HepG2 (cell line): ENCODE data around the gene MBNL3. TPM values are rescaled to one million over a fixed set of nuclear protein-coding genes. Genes with fewer than 3 reads are reported as not detected.
A peak's percentile ranks its signal among the peaks of the same experiment; 100 is the strongest.

Source experiments
- ATF1 ChIP-seq: IDR thresholded peaks from 2 replicates; pipeline ENCODE4 v1.6.1; 2016; ENCODE audit warnings: mild to moderate bottlenecking, control low read depth
- BHLHE40 ChIP-seq: IDR thresholded peaks from 2 replicates; pipeline ENCODE4 v1.6.1; 2011; ENCODE audit warnings: low read length, improper control_type of control experiment
- FLYWCH1 ChIP-seq: sonication (generic); formaldehyde crosslinking; IDR thresholded peaks from 2 replicates; pipeline ENCODE4 v1.8.1; 2023; ENCODE audit warnings: mild to moderate bottlenecking, missing genetic modification reagents
- HMGXB4 ChIP-seq, 2 experiments: sonication (generic) in 1 of 2; formaldehyde crosslinking in 1 of 2; IDR thresholded peaks; 2 replicates each; pipeline versions ENCODE4 v1.4.0 to v1.6.1; 2018 to 2020; ENCODE audit warnings: missing genetic modification reagents in 2 of 2, borderline replicate concordance in 1 of 2, low read depth in 1 of 2, mild to moderate bottlenecking in 1 of 2, missing biosample characterization in 1 of 2
- JUNB ChIP-seq: sonication (generic); formaldehyde crosslinking; IDR thresholded peaks from 2 replicates; pipeline ENCODE4 v1.8.0; 2022; ENCODE audit warnings: missing genetic modification reagents, mild to moderate bottlenecking, borderline replicate concordance
- LBX2 ChIP-seq: sonication (generic); formaldehyde crosslinking; IDR thresholded peaks from 2 replicates; pipeline ENCODE4 v1.5.0; 2020; ENCODE audit warnings: missing genetic modification reagents, mild to moderate bottlenecking, borderline replicate concordance
- NAIF1 ChIP-seq: sonication (generic); formaldehyde crosslinking; IDR thresholded peaks from 2 replicates; pipeline ENCODE4 v1.5.0; 2020; ENCODE audit warnings: mild to moderate bottlenecking, missing genetic modification reagents, borderline replicate concordance
- NFE2L1 ChIP-seq: sonication (generic); formaldehyde crosslinking; IDR thresholded peaks from 2 replicates; pipeline ENCODE4 v1.4.0; 2020; ENCODE audit warnings: missing genetic modification reagents, mild to moderate bottlenecking, borderline replicate concordance
- PHF21A ChIP-seq: sonication (generic); formaldehyde crosslinking; IDR thresholded peaks from 2 replicates; pipeline ENCODE4 v1.5.0; 2020; ENCODE audit warnings: mild to moderate bottlenecking, missing genetic modification reagents
- RAD51 ChIP-seq: fragments of 450-650 bp; IDR thresholded peaks from 2 replicates; pipeline ENCODE4 v1.6.1; 2016; ENCODE audit warnings: borderline replicate concordance
- RBFOX2 ChIP-seq: fragments of 200-400 bp; formaldehyde crosslinking; IDR thresholded peaks from 2 replicates; pipeline ENCODE4 v1.6.1; 2017; ENCODE audit warnings: low read depth, mild to moderate bottlenecking, low read length
- SNAI1 ChIP-seq: sonication (generic); formaldehyde crosslinking; IDR thresholded peaks from 2 replicates; pipeline ENCODE4 v1.5.0; 2020; ENCODE audit warnings: mild to moderate bottlenecking, missing genetic modification reagents, borderline replicate concordance
- ZBTB37 ChIP-seq: sonication (generic); formaldehyde crosslinking; IDR thresholded peaks from 2 replicates; pipeline ENCODE4 v1.4.0; 2020; ENCODE audit warnings: mild to moderate bottlenecking, missing genetic modification reagents
- ZFP41 ChIP-seq: sonication (generic); formaldehyde crosslinking; IDR thresholded peaks from 2 replicates; pipeline ENCODE4 v1.4.0; 2020; ENCODE audit warnings: mild to moderate bottlenecking, missing genetic modification reagents, borderline replicate concordance
- ZNF263 ChIP-seq: sonication (generic); formaldehyde crosslinking; IDR thresholded peaks from 2 replicates; pipeline ENCODE4 v1.4.0; 2020; ENCODE audit warnings: missing genetic modification reagents
- ZNF317 ChIP-seq: sonication (generic); formaldehyde crosslinking; IDR thresholded peaks from 2 replicates; pipeline ENCODE4 v1.5.0; 2020; ENCODE audit warnings: mild to moderate bottlenecking, missing genetic modification reagents
- ZNF687 ChIP-seq: sonication (generic); formaldehyde crosslinking; IDR thresholded peaks from 2 replicates; pipeline ENCODE4 v1.5.1; 2020; ENCODE audit warnings: mild to moderate bottlenecking, missing genetic modification reagents, moderate library complexity
- ZSCAN5A ChIP-seq: sonication (generic); formaldehyde crosslinking; IDR thresholded peaks from 2 replicates; pipeline ENCODE4 v1.8.0; 2022; ENCODE audit warnings: mild to moderate bottlenecking, missing genetic modification reagents, borderline replicate concordance
- polyA plus RNA-seq, 8 experiments: library from polyadenylated mRNA; depleted of rRNA in 3 of 8; stranded (reverse) in 7 of 8; unstranded in 1 of 8; fragments of >200 nt; fragmentation: Illumina TruSeq in 4 of 8; extraction: Trizol in 4 of 8; gene quantifications; 2 replicates each; pipeline versions ENCODE4 v1.2.1 to v1.2.3, GENCODE V29; 2011 to 2016; ENCODE audit warnings: low read depth in 4 of 8, missing spikeins in 1 of 8, mixed read lengths in 1 of 8; ENCODE audit not compliant: insufficient read depth in 1 of 8
- total RNA-seq, 5 experiments: library from RNA; depleted of rRNA; stranded (reverse); fragments of >200 nt; fragmentation: Illumina TruSeq; extraction: Trizol; gene quantifications; 2 replicates each; pipeline ENCODE4 v1.2.3, GENCODE V29; 2016; ENCODE audit warnings: low read depth in 1 of 5

Gene MBNL3
- total and polyA plus RNA-seq, 2 of the 13 experiments (the other 11 are each of a cell fraction or from before 2014, with no cell fraction given) = 155 to 257 TPM

- TF ChIP-seq ZBTB37 (no peak), LBX2 (CRISPR knock-in tag) (no peak), BHLHE40 (0 out of 2 replicates have a peak, but pooled peaks have one; percentile 18), NAIF1 (CRISPR knock-in tag) (peak; percentile 98), RBFOX2 (peak; percentile 95), ZSCAN5A (CRISPR knock-in tag) (no peak), HMGXB4 (CRISPR knock-in tag; IDR thresholded peaks at IDR 0.05; ENCODE audit: borderline replicate concordance in 1 of 2, low read depth in 1 of 2) (0 out of 4 replicates have a peak, but pooled peaks of 1 of the 2 experiments have one; percentile 28), FLYWCH1 (no peak), ZNF263 (CRISPR knock-in tag) (no peak), ATF1 (CRISPR knock-in tag) (no peak), NFE2L1 (no peak), PHF21A (no peak), ZNF687 (CRISPR knock-in tag) (peak; percentile 67), ZFP41 (CRISPR knock-in tag) (no peak), RAD51 (no peak), JUNB (CRISPR knock-in tag) (no peak), ZNF317 (no peak), SNAI1 (CRISPR knock-in tag) (no peak)
Measured at GRCh38 chrX:132488819-132489577, at the start of gene MBNL3 (continued).
